GM03348 (cell line): ENCODE measurements around the gene STK11IP.

Experiments used
- DNase-seq: peaks from one replicate; pipeline ENCODE4 v3.0.0; 2012; ENCODE audit warnings: low spot score

Gene STK11IP

GRCh38 chr2:219597552-219598307, at the start of gene STK11IP:
TSS of gene STK11IP (plus strand) at chr2:219597857. CDS start at chr2:219598120, 263 bp downstream.
- peak; percentile 99 for DNase-seq

GRCh38 chr2:219548990-219549389, 48.7 kb upstream of the STK11IP start:
- DNase-seq: no peak

- DNase-seq: no peak
Observed at GRCh38 chr2:219549619-219550018, 48.0 kb upstream of the STK11IP start.

- peak; percentile 54 for DNase-seq
Observed at GRCh38 chr2:219551441-219552381, 45.9 kb upstream of the STK11IP start.

GRCh38 chr2:219552382-219553167, 45.1 kb upstream of the STK11IP start:
- DNase-seq: peak; percentile 96

GRCh38 chr2:219553168-219553417, 44.6 kb upstream of the STK11IP start:
- no peak for DNase-seq

GRCh38 chr2:219553463-219553963, 44.1 kb upstream of the STK11IP start:
- no peak for DNase-seq

- DNase-seq: no peak
Observed at GRCh38 chr2:219554350-219554749, 43.3 kb upstream of the STK11IP start.

GRCh38 chr2:219555956-219556355, 41.7 kb upstream of the STK11IP start:
- DNase-seq: no peak

GRCh38 chr2:219556413-219556812, 41.2 kb upstream of the STK11IP start:
- no peak for DNase-seq

- no peak for DNase-seq
Observed at GRCh38 chr2:219557320-219557719, 40.3 kb upstream of the STK11IP start.

- no peak for DNase-seq
Observed at GRCh38 chr2:219557791-219558785, 39.6 kb upstream of the STK11IP start.

- DNase-seq: no peak
Observed at GRCh38 chr2:219559156-219559915, 38.3 kb upstream of the STK11IP start.

GRCh38 chr2:219560037-219560892, 37.4 kb upstream of the STK11IP start:
- DNase-seq: peak; percentile 74

- DNase-seq: no peak
Observed at GRCh38 chr2:219560893-219561178, 36.8 kb upstream of the STK11IP start.

GRCh38 chr2:219561179-219562048, 36.2 kb upstream of the STK11IP start:
- DNase-seq: no peak

GRCh38 chr2:219562049-219563020, 35.3 kb upstream of the STK11IP start:
- DNase-seq: no peak
